Cardiac septum (tissue), 1 donor: ENCODE measurements around the gene TUBA8. TPM values are rescaled to one million over a fixed set of nuclear protein-coding genes. Genes with fewer than 3 reads are reported as not detected.
"Not testable (repeated sequence)": the region's sequence is repeated elsewhere in the genome, so short reads cannot be mapped to it uniquely, and the experiment has no call there.

ENCODE experiments used
- DNase-seq: peaks from one replicate; pipeline ENCODE4 v3.0.0-alpha.2; 2020; ENCODE audit warnings: low spot score
- intact Hi-C: fragments of 100-400 bp; cut with DNase I; formaldehyde crosslinking; loops from one replicate; pipeline ENCODE4 v1.14.0; 2022
- total RNA-seq: library from RNA; stranded (reverse); fragmentation: NEBNext Ultra II Directional; extraction: Animal tissue kit (Norgen Biotek cat#: 25700); gene quantifications from one replicate; pipeline ENCODE4 v1.2.1, GENCODE V29; 2021
- donor health status: DM: no; HTN: no; CAD: no.

Gene TUBA8
- total RNA-seq, 1 donor from 2014 or later: 84.0 TPM

DNA sequence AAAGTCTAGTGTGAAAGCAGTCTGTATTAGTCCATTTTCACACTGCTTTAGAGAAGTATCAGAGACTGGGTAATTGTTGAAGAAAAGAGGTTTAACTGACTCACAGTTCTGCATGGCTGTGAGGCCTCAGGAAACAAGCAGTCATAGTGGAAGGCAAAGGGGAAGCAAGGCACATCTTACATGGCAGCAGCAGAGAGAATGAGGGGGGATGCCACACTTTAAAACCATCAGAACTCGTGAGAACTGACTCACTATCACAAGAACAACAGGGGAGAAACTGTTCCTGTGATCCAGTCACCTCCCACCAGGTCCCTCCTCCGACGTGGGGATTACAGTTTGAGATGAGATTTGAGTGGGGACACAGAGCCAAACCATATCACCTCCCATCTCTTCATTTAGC, 13.8 kb upstream of the TUBA8 start:
- no peak for DNase-seq
- intact Hi-C loops: no loop called here

DNA sequence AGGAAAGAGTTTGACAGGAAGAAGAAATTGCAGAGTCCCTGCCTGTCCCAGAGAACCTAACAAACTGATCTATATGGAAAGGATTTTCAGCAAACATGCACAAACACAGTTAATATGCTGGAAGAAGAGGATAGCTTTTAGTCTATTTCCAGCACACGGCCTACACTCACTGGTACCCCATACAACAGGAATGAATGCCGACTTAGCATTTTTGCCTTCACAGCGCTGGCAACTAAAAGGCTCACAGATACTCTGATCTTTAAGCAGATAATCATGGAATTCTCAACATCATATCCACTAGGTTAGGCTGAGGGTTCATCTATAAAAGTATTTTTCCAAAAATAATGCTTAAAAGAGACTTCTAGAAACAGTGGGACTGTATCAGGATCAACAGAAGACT, 9.8 kb upstream of the TUBA8 start:
- intact Hi-C loops: no loop called here
- DNase-seq: no peak

DNA sequence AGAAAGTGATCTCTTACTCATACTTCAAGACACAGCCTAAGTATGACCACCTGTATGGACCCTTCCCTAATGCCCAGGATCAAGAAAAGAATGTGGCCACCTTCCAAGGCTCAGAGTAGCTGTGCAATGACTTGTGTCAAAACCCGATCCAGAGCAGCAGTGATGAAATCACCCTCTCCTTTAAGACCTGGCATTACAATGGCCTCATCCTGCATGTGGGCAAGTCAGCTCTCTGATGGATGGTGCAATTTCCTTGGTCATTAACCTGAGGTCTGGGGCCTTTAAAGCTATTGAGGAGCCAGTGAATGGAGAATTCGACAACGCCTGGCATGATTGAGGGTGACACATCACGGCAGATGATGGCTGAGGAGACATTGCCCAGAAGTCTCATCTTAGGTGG, 9.1 kb upstream of the TUBA8 start:
- peak; percentile 36 for DNase-seq
- intact Hi-C loops: no loop called here

GRCh38 chr22:18103527-18104269, 6.9 kb upstream of the TUBA8 start:
- intact Hi-C loops: no loop called here
- peak; percentile 72 for DNase-seq

- intact Hi-C loops: no loop called here
Observed at GRCh38 chr22:18104566-18104965, 6.0 kb upstream of the TUBA8 start.

DNA sequence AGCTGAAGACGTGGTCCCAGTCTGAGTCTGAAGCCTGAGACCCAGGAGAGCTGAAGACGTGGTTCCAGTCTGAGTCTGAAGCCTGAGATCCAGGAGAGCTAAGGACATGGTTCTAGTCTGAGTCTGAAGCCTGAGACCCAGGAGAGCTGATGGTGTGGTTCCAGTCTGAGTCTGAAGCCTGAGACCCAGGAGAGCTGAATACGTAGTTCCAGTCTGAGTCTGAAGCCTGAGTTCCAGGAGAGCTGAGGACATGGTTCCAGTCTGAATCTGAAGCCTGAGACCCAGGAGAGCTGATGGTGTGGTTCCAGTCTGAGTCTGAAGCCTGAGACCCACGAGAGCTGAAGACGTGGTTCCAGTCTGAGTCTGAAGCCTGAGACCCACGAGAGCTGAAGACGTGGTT, 4.6 kb upstream of the TUBA8 start:
- DNase-seq: peak; percentile 33
- intact Hi-C loops: not testable (repeated sequence)

More at GRCh38 chr22:18104566-18104965, 6.0 kb upstream of the TUBA8 start:
- DNase-seq: peak; percentile 54

GRCh38 chr22:18106550-18107341, 3.9 kb upstream of the TUBA8 start:
- intact Hi-C loops: not testable (repeated sequence)
- peak; percentile 26 for DNase-seq

DNA sequence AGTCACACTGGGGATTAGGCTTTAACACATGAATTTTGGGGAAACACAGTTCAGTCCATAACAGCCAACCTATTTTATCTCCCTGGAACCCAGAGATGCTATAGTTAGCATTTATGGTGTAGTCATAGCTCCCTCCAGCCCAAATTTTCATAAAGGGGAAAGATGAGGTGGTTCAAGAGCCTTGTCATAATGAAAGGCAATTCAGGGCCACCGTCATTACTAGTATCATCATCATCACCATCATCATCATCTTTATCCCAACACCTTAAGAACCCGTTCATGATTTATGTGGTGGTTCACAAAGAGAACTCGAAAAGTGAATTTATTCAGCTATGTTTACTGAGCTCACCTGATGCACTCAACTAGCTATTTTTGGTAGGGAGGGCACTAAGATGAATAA, 2.4 kb upstream of the TUBA8 start:
- intact Hi-C loops: no loop called here

DNA sequence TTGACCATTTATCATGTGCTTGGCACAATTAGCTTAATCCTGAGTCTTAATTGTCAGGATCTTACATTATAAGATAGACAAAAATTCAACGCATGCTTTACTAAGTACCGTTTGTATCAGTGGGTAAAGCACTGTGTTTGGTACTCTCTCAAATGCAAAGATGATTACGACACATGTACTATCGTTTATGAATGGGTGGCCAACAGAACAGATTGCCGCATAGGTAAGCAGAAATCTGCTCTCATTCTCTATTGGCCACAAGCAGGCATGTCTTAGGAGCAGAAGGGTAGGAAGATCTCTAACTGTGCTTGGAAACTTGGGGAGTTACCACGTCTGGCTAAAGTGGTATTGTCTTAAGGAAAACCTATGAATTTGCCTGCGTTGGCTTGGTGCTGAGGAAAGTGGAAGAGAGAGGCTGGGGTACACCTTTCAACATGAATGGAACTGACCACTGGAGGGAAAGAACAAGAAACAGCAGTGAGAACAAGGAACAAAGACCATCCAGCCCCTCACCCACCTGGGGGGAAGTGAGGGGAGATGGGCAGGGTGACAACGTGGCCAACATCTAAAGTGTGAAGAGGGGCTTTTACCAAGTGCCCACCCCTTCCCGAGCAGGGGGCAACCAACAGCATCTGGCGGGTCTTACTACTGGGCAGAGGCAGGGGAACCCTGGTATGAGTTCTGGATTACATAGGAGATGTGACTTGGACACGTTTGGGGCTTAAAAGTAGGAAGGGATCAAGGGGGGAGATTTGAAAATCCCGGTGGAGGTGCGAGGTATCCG, 1.0 kb upstream of the TUBA8 start:
- intact Hi-C loops: no loop called here
- no peak for DNase-seq

More for the DNA sequence above, 2.4 kb upstream of the TUBA8 start:
- DNase-seq: no peak

- intact Hi-C loops: no loop called here
- DNase-seq: no peak
Observed at GRCh38 chr22:18110954-18111758, 547 bp downstream of the TUBA8 start.

- no peak for DNase-seq
- intact Hi-C loops: no loop called here
Observed at GRCh38 chr22:18111759-18112330, 1.2 kb downstream of the TUBA8 start.

DNA sequence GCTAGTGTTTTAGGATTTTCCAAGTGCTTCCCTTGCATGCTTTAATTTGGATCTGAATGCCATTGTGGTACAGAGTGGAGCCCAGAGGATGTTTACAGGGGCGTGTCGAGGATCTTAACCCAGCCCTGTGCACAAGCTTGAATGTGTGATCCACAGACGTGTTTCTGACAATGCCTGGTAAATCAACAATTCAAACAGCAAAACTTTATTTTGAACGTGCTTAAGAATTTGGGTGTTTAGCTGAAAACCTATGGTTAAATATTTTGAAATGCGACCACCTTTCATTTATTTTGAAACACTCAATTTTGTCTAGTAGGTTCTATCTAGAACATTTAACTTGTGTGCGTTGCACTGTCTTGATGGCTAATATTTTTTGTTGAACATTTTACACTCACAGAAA, 1.8 kb downstream of the TUBA8 start:
- no peak for DNase-seq
- intact Hi-C loops: no loop called here

- intact Hi-C loops: no loop called here
- DNase-seq: no peak
Observed at GRCh38 chr22:18113680-18114394, 3.2 kb downstream of the TUBA8 start.

GRCh38 chr22:18114495-18114894, 3.9 kb downstream of the TUBA8 start:
- intact Hi-C loops: no loop called here
- DNase-seq: no peak

DNA sequence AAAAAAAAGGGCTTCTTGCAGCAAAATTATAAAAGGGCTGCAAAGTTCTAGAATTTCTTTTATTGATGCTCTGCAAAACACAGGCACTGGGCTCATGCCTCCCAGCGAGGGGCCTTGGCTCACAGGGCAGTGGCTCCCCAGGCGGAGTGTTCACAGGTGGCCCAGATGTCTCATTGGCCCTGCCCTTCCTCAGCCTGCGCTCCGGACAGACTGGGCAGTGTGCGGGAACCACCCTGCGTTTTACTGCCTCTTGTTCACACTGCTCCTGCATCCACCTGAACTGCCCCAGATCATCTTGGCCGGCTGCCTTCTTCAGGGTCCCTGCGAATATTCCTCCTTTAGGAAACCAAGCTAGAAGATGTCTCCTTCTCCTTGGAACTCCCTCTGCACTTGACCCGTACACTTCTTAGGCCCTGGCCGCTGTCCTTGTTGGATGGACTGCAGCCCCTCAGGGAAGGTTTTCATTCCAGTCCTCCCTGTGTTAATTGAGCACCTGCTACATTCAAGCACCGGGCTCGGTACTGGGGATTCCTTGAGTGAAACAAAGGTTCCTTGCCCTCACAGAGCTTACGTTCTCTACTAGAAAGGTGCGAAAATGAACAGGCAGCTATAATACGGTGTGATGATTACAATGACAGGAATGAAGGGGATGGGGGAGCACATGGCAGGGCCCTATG, 4.5 kb downstream of the TUBA8 start:
- intact Hi-C loops: no loop called here
- DNase-seq: no peak

DNA sequence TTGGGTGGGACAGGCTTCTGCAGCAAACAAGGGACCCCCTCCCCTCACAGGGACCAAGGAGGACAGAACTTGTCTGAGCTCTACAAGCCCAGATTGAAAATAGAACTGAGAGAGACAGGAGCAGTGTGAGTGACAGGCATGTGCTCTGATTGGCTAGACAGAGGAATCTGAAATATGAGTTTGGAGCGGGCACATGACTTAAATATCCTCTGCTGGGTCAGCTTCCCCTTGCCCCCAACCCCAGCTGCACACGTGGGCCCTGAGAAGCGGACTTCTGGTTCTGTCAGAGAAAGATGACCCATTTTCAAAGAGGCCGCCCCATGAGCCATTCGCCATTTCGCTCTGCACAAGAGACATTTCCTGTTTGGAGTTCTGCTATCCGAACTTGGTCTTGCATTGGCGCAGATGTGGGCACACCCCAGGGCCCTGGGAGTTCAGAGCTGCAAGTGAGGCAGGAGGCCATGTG, 5.3 kb downstream of the TUBA8 start:
- DNase-seq: no peak
- intact Hi-C loops: no loop called here

DNA sequence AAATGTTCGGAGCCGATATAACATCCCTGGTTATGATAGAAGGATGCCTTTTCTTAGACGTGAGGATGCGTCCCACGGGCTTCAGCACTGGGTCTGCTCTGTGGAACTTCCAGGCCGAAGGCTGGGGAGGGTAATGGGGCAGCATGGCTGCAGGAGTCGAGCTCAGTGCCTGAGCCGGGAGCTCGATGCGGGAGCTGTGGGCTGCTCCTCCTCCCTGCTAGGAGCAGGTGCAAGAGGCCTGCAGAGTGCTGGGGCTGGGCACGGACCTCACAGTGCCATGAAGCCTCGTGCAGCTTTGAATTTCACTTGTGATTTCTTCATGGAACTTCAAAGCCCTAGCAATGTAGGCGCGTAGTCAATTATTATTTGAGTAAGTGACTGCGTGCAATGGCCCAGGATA, 6.0 kb downstream of the TUBA8 start:
- DNase-seq: no peak
- intact Hi-C loops: no loop called here

DNA sequence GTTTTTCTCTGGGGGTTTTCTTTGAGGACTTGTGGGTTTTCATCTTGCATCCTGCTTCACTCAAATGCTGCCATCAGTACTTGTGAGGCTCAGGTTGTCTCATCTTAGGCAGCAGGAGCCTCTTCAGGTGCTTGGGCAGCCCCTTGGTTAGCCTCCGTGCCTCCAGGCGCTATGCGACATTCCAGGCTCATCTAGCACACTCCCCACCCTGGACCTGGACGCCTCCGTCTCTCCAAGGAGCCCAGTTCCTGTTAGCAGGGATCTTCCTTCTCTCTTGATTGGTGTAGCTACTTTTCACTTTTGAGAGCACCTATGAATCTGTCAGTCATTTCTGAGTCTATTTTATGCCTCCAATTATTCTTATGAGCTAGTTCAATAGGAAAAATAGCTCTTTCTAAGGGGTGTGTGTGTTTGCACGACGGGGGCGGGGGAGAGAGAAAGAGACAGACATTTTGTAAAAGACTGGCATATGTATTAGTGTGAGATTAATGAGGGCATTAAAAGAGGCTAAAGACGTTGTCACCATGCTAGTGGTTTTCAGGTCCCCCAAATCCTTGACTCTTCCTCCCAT, 7.8 kb downstream of the TUBA8 start:
- intact Hi-C loops: no loop called here
- no peak for DNase-seq
